Naive thymus-derived CD4-positive, alpha-beta T cell (primary cell): ENCODE results near the gene ISYNA1. TPM values are rescaled to one million over a fixed set of nuclear protein-coding genes. Genes with fewer than 3 reads are reported as not detected.

Experiments used
- ATAC-seq: fragments of 150-1000 bp; cut with Tn5 transposase; 2 replicates; pipeline ENCODE4 v1.10.0; 2021; ENCODE audit warnings: mild to moderate bottlenecking, moderate library complexity
- CTCF ChIA-PET: fragments of 350-600 bp; sonication (Branson Sonifier 250); formaldehyde crosslinking; loops from one replicate; lab custom pipeline; 2021; ENCODE audit warnings: antibody characterized with exemption; lab: Charles Lee
- POLR2A ChIA-PET: fragments of 350-600 bp; sonication (Branson Sonifier 250); formaldehyde crosslinking; loops from one replicate; lab custom pipeline; 2021; ENCODE audit warnings: antibody characterized with exemption, inconsistent platforms; lab: Charles Lee
- DNase-seq, 9 donors: peaks; one replicate each; pipeline versions ENCODE4 v3.0.0 to v3.0.0-alpha.2; 2020 to 2022; ENCODE audit warnings: mixed read lengths in 1 of 9
- H3K27ac ChIP-seq: one replicate; pipeline ENCODE4 v1.7.0; 2013; ENCODE audit warnings: mild to moderate bottlenecking, low read depth, low read length, moderate library complexity
- H3K27me3 ChIP-seq, 2 donors: one replicate each; pipeline ENCODE4 v1.7.0; 2013; ENCODE audit warnings: low read length in 2 of 2, mild to moderate bottlenecking in 2 of 2, moderate library complexity in 2 of 2; ENCODE audit not compliant: control insufficient read depth in 2 of 2, insufficient read depth in 2 of 2
- H3K36me3 ChIP-seq, 3 experiments: 1 replicate in 2 of 3; 2 replicates in 1 of 3; pipeline ENCODE4 v1.7.0; 2013; ENCODE audit warnings: low read length in 3 of 3, mild to moderate bottlenecking in 3 of 3, moderate library complexity in 1 of 3; ENCODE audit not compliant: insufficient read depth in 3 of 3, control insufficient read depth in 2 of 3
- H3K4me1 ChIP-seq, 2 donors: one replicate each; pipeline ENCODE4 v1.7.0; 2013; ENCODE audit warnings: low read length in 2 of 2, mild to moderate bottlenecking in 2 of 2, moderate library complexity in 1 of 2; ENCODE audit not compliant: control insufficient read depth in 2 of 2, insufficient read depth in 2 of 2
- H3K4me3 ChIP-seq: 2 replicates; pipeline ENCODE4 v1.7.0; 2013; ENCODE audit warnings: mild to moderate bottlenecking, low read length
- H3K9me3 ChIP-seq, 3 experiments: 1 replicate in 2 of 3; 2 replicates in 1 of 3; pipeline ENCODE4 v1.7.0; 2013; ENCODE audit warnings: low read length in 3 of 3; ENCODE audit not compliant: control insufficient read depth in 2 of 3
- H3K27ac Mint-ChIP-seq, 9 donors: one replicate each; pipeline ENCODE4 v1.8.0; 2020 to 2022; ENCODE audit warnings: mixed read lengths in 9 of 9, mild to moderate bottlenecking in 8 of 9, moderate library complexity in 5 of 9, inconsistent platforms in 2 of 9
- H3K27me3 Mint-ChIP-seq, 5 donors: one replicate each; pipeline ENCODE4 v1.8.0; 2021 to 2022; ENCODE audit warnings: mixed read lengths in 5 of 5, mild to moderate bottlenecking in 1 of 5
- H3K36me3 Mint-ChIP-seq, 5 donors: one replicate each; pipeline ENCODE4 v1.8.0; 2020 to 2022; ENCODE audit warnings: mixed read lengths in 5 of 5, mild to moderate bottlenecking in 3 of 5, inconsistent platforms in 1 of 5
- H3K4me1 Mint-ChIP-seq, 7 donors: one replicate each; pipeline ENCODE4 v1.8.0; 2020 to 2022; ENCODE audit warnings: mixed read lengths in 7 of 7, mild to moderate bottlenecking in 3 of 7, inconsistent platforms in 1 of 7
- H3K4me3 Mint-ChIP-seq, 10 donors: one replicate each; pipeline ENCODE4 v1.8.0; 2020 to 2022; ENCODE audit warnings: mild to moderate bottlenecking in 10 of 10, mixed read lengths in 10 of 10, moderate library complexity in 6 of 10, inconsistent platforms in 2 of 10
- H3K9me3 Mint-ChIP-seq, 11 donors: one replicate each; pipeline ENCODE4 v1.8.0; 2020 to 2022; ENCODE audit warnings: mixed read lengths in 11 of 11, mild to moderate bottlenecking in 4 of 11, inconsistent platforms in 1 of 11, moderate library complexity in 1 of 11
- intact Hi-C, 2 donors: fragments of 100-400 bp; cut with micrococcal nuclease; formaldehyde crosslinking; loops; one replicate each; pipeline ENCODE4 v1.15.1; 2023
- polyA plus RNA-seq, 2 donors: library from polyadenylated mRNA; unstranded; fragments of 300-500 nt; fragmentation: Illumina TruSeq; gene quantifications; one replicate each; pipeline ENCODE4 v1.2.3, GENCODE V29; 2021
- total RNA-seq, 6 experiments: library from RNA in 5 of 6; stranded (reverse) in 5 of 6; gene quantifications; 1 replicate in 5 of 6; 2 replicates in 1 of 6; pipeline ENCODE4 v1.2.3 and lab custom pipeline; 2021 to 2026

Gene ISYNA1
- total and polyA plus RNA-seq, 7 experiments from 2014 or later: 9.5 to 42.5 (median 39.7) TPM

- peaks cover 0 to 3% (median 0%) of the 10 kb centered on the region in 5 donors for H3K36me3 Mint-ChIP-seq
- H3K9me3 ChIP-seq: no peaks in the 10 kb centered on the region
- ChIA-PET CTCF (interaction anchor here (0.5 to 1.3 kb wide), 2 partner anchors 8 to 221 kb away, joined by 3 to 4 read pairs; partner anchors contain the start of gene SSBP4), POLR2A (no interaction called here)
- H3K4me1 ChIP-seq: peaks cover 20 to 52% of the 10 kb centered on the region in 2 donors
- intact Hi-C loops: no loop called here
- H3K36me3 ChIP-seq: no peaks in the 10 kb centered on the region
- H3K9me3 Mint-ChIP-seq: no peaks in the 10 kb centered on the region
- no peaks in the 10 kb centered on the region for H3K27me3 Mint-ChIP-seq
- H3K27ac ChIP-seq: peak overlapping the region; percentile 83
- peak overlapping the region in 1 of 10 donors; percentile 25 for H3K4me3 Mint-ChIP-seq
- H3K27me3 ChIP-seq: no peaks in the 10 kb centered on the region
- ATAC-seq (no peak), DNase-seq (no peak)
- H3K4me3 ChIP-seq: no peak overlapping the region
- H3K4me1 Mint-ChIP-seq: peaks cover 11 to 46% (median 28%) of the 10 kb centered on the region in 7 donors
- H3K27ac Mint-ChIP-seq: peak overlapping the region in 2 of 9 donors; percentile 12 to 38
Measured at GRCh38 chr19:18427743-18428113, 10.2 kb downstream of the ISYNA1 start.

DNA sequence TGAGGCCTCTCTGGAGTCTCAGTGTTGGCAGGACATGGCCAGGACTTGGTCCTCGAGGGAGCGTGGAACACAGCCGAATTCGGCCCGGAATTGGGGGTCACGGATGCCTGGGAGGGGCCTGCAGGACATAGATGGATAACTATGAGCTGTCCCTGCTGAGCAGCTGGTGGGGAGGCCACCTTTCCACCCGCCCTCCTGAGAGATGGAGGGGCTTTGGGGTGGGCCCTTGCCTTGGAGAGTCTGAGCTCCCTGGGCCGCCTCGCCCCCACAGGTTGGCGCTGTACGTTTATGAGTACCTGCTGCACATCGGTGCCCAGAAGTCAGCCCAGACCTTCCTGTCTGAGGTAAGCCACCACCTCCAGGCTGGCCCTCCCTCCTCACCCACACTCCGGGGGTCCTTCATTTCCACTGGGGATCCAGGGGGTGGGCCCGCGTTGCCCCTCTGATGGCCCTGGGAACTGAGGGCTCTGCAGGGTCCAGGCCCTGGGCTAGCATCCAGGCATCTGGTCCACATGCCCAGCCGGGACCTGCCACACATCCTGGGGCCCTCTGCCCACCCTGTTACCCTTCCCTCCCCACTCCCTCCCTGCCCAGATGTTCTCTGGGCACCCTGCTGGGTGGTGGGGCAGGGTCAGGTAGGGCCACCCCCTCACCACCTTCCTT is 10.7 kb downstream of the ISYNA1 start:
- H3K27ac ChIP-seq: peak overlapping the region; percentile 35
- Mint-ChIP-seq H3K9me3 (no peaks in the 10 kb centered on the region), H3K4me1 (peaks cover 14 to 50% (median 32%) of the 10 kb centered on the region in 7 donors), H3K4me3 (peak overlapping the region in 1 of 10 donors; percentile 25), H3K36me3 (peaks cover 0 to 2% (median 0%) of the 10 kb centered on the region in 5 donors), H3K27ac (peak overlapping the region in 4 of 9 donors; percentile 12 to 41 (median 25)), H3K27me3 (no peaks in the 10 kb centered on the region)
- DNase-seq (no peak), ATAC-seq (no peak)
- POLR2A ChIA-PET: no interaction called here
- CTCF ChIA-PET: interaction anchor here (0.5 to 1.2 kb wide), 2 partner anchors 39 to 220 kb away, joined by 3 read pairs; no protein-coding TSS in a partner anchor
- H3K4me3 ChIP-seq: no peak overlapping the region
- H3K4me1 ChIP-seq: peaks cover 23 to 54% of the 10 kb centered on the region in 2 donors
- intact Hi-C loops: no loop called here
- H3K36me3 ChIP-seq: no peaks in the 10 kb centered on the region
- no peaks in the 10 kb centered on the region for H3K27me3 ChIP-seq
- no peaks in the 10 kb centered on the region for H3K9me3 ChIP-seq

DNA sequence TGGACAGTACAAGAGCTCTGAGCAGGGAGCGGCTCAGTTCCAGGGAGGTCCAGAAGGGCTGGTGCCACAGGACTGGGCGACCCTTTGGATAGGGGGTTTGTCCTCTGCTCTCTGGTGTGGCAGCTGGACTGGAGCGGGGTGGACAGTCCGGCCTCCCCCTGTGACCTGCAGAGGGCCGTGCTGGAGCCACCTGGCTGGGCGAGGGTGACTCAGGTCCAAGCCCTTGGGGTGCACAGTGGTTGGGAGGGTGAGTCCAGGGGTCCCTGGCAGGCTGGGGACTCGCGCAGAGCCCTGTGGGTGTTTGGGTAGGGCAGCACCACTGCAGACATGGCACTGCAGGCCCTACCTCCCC is 11.5 kb downstream of the ISYNA1 start:
- Histone ChIP-seq H3K27me3 (no peaks in the 10 kb centered on the region), H3K4me3 (no peak overlapping the region), H3K9me3 (no peaks in the 10 kb centered on the region), H3K4me1 (peaks cover 27 to 59% of the 10 kb centered on the region in 2 donors), H3K36me3 (no peaks in the 10 kb centered on the region), H3K27ac (peak overlapping the region; percentile 21)
- H3K4me1 Mint-ChIP-seq: peaks cover 23 to 53% (median 40%) of the 10 kb centered on the region in 7 donors
- ChIA-PET CTCF (interaction anchor here (1.2 kb wide), 1 partner anchor 38 kb away, joined by 3 read pairs; no protein-coding TSS in a partner anchor), POLR2A (no interaction called here)
- intact Hi-C loops: no loop called here
- H3K4me3 Mint-ChIP-seq: no peak overlapping the region
- H3K27ac Mint-ChIP-seq: peak overlapping the region in 2 of 9 donors; percentile 17 to 45
- H3K9me3 Mint-ChIP-seq: no peaks in the 10 kb centered on the region
- ATAC-seq (no peak), DNase-seq (no peak)
- peaks cover 0 to 5% (median 0%) of the 10 kb centered on the region in 5 donors for H3K36me3 Mint-ChIP-seq
- H3K27me3 Mint-ChIP-seq: no peaks in the 10 kb centered on the region

GRCh38 chr19:18425515-18426415 is 12.2 kb downstream of the ISYNA1 start:
- CTCF ChIA-PET: interaction anchor here (1.2 kb wide), 1 partner anchor 37 kb away, joined by 3 read pairs; no protein-coding TSS in a partner anchor
- peak overlapping the region in 2 of 10 donors; percentile 22 to 27 for H3K4me3 Mint-ChIP-seq
- peak overlapping the region; percentile 21 for H3K27ac ChIP-seq

DNA sequence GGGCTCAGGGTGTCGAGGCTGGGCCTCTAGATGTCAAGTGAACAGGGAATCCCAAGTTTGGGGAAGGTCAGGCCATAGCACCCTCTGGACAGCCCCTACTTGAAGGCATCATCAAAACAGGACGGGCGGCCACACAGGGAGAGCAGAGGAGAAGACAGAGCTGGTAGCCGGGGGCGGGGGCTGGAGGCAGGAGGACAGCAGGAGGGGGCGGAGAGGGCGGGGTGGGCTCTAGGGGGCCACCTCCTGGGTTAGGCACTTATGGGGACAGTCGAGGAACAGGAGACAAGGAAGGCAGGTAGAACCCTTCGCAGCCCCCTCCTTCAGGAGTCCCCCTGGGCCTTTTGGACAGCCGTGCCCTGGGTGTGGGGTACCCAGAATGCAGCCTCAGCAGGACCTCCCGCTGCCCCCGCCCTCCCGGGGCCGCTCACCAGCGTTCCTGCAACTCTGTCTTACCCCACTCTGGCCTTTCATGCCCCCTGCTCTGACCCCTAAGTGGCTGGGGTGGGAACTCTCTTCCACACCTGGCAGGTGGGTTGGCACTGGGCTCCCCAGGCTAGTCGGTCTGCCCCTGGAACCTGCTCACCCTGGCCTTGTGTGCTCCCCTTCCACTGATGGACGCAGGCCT is 12.9 kb downstream of the ISYNA1 start:
- Histone ChIP-seq H3K27me3 (no peaks in the 10 kb centered on the region), H3K4me1 (peaks cover 27 to 60% of the 10 kb centered on the region in 2 donors), H3K9me3 (no peaks in the 10 kb centered on the region), H3K36me3 (no peaks in the 10 kb centered on the region), H3K27ac (no peak overlapping the region), H3K4me3 (no peak overlapping the region)
- ATAC-seq (no peak), DNase-seq (no peak)
- CTCF ChIA-PET: interaction anchor here (1.1 kb wide), 1 partner anchor 14 kb away, joined by 3 read pairs; no protein-coding TSS in a partner anchor
- no peak overlapping the region for H3K4me3 Mint-ChIP-seq
- H3K27me3 Mint-ChIP-seq: no peaks in the 10 kb centered on the region
- peaks cover 0 to 8% (median 0%) of the 10 kb centered on the region in 5 donors for H3K36me3 Mint-ChIP-seq
- intact Hi-C loops: no loop called here
- peaks cover 27 to 62% (median 49%) of the 10 kb centered on the region in 7 donors for H3K4me1 Mint-ChIP-seq
- no peaks in the 10 kb centered on the region for H3K9me3 Mint-ChIP-seq
- POLR2A ChIA-PET: interaction anchor here (1.2 kb wide), 1 partner anchor 12 kb away, joined by 4 read pairs; no protein-coding TSS in a partner anchor
- peak overlapping the region in 3 of 9 donors; percentile 26 to 62 (median 45) for H3K27ac Mint-ChIP-seq

More at GRCh38 chr19:18425515-18426415, 12.2 kb downstream of the ISYNA1 start:
- Histone ChIP-seq H3K4me1 (peaks cover 33 to 63% of the 10 kb centered on the region in 2 donors), H3K9me3 (no peaks in the 10 kb centered on the region), H3K27me3 (no peaks in the 10 kb centered on the region), H3K4me3 (no peak overlapping the region), H3K36me3 (no peaks in the 10 kb centered on the region)
- no peak for ATAC-seq
- Mint-ChIP-seq H3K36me3 (peaks cover 0 to 6% (median 0%) of the 10 kb centered on the region in 5 donors), H3K9me3 (no peaks in the 10 kb centered on the region), H3K27me3 (no peaks in the 10 kb centered on the region), H3K4me1 (peaks cover 27 to 60% (median 46%) of the 10 kb centered on the region in 7 donors), H3K27ac (peak overlapping the region in 8 of 9 donors; percentile 13 to 83 (median 55))
- intact Hi-C loops: no loop called here
- no peak for DNase-seq
- POLR2A ChIA-PET: no interaction called here
